Measurements from ENCODE around the gene MAP9.
"Not testable (repeated sequence)": the region's sequence is repeated elsewhere in the genome, so short reads cannot be mapped to it uniquely, and the experiment has no call there.

MAP9 gene

GRCh38 chr4:155312027-155312426 is 64.7 kb downstream of the MAP9 start:
- not testable (repeated sequence) for H3K27ac Mint-ChIP-seq; H3K4me1 Mint-ChIP-seq (ENCODE audit: low read depth); H3K4me3 Mint-ChIP-seq; H3K9me3 Mint-ChIP-seq (ENCODE audit: low read depth); H3K36me3 Mint-ChIP-seq
- peaks cover 18% of the 10 kb centered on the region for H3K27me3 Mint-ChIP-seq

DNA sequence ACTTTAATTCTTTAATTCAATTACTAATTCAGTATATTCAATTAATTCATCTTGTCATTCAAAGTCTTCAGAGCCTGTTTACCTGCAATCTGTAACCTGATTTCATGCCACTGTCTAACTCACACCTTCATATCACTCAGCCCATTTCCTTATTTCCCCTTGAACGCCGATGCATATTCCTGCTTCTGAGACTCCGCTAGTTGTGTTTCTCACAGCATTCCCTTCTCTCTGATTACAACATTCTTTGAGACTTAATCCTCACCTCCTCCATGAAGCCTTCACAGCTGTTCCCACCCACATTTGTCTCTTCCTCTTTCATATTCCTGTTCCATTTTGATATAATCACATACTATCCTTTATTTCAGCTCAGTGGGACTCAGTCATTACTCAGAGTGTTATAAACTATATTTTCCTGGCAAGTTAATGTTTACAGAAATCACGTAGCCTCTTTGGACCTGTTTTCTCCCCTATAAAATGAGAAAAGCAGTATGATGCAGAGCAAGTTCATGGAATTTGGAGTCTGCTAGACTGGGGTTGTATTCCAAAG is 69.0 kb downstream of the MAP9 start:
- Mint-ChIP-seq H3K27me3 (peaks cover 11% of the 10 kb centered on the region), H3K9me3 (ENCODE audit: low read depth) (no peaks in the 10 kb centered on the region), H3K36me3 (no peaks in the 10 kb centered on the region), H3K4me1 (ENCODE audit: low read depth) (no peaks in the 10 kb centered on the region), H3K4me3 (no peak overlapping the region), H3K27ac (no peak overlapping the region)

GRCh38 chr4:155305619-155306018 is 71.1 kb downstream of the MAP9 start:
- H3K27ac Mint-ChIP-seq, result no peak overlapping the region
- H3K9me3 Mint-ChIP-seq (ENCODE audit: low read depth), result no peaks in the 10 kb centered on the region
- no peak overlapping the region for H3K4me3 Mint-ChIP-seq
- H3K4me1 Mint-ChIP-seq (ENCODE audit: low read depth), result no peaks in the 10 kb centered on the region
- H3K27me3 Mint-ChIP-seq, result peaks cover 2% of the 10 kb centered on the region
- no peaks in the 10 kb centered on the region for H3K36me3 Mint-ChIP-seq

DNA sequence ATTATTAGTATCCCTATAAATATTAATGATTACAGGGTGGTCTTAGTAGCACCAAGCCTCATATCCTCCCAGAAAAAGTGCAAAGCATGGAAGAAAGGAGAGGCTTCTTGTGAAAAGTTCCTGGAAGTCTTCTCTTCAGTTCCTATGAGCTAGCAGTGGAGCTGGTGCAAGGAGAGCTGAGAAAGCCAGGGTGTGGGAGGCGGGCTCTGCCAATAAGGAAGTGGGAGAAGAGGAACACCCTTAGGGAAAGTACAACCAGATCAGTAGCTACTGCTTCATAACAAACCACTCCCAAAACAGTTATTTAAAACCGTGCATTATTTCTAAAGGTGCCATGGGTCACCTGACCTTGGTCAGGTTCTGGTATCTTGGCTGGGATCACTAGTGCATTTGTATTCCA is 72.4 kb downstream of the MAP9 start:
- H3K27ac Mint-ChIP-seq, result no peak overlapping the region
- H3K4me3 Mint-ChIP-seq, result no peak overlapping the region
- no peaks in the 10 kb centered on the region for H3K9me3 Mint-ChIP-seq (ENCODE audit: low read depth)
- H3K27me3 Mint-ChIP-seq, result peaks cover 2% of the 10 kb centered on the region
- H3K36me3 Mint-ChIP-seq, result no peaks in the 10 kb centered on the region
- H3K4me1 Mint-ChIP-seq (ENCODE audit: low read depth), result no peaks in the 10 kb centered on the region

GRCh38 chr4:155299103-155299502 is 77.7 kb downstream of the MAP9 start:
- no peak overlapping the region for H3K4me3 Mint-ChIP-seq
- no peaks in the 10 kb centered on the region for H3K9me3 Mint-ChIP-seq (ENCODE audit: low read depth)
- H3K36me3 Mint-ChIP-seq, result no peaks in the 10 kb centered on the region
- H3K27ac Mint-ChIP-seq, result no peak overlapping the region
- no peaks in the 10 kb centered on the region for H3K27me3 Mint-ChIP-seq
- H3K4me1 Mint-ChIP-seq (ENCODE audit: low read depth), result no peaks in the 10 kb centered on the region
